Colonic mucosa (tissue), 4 donors: ENCODE data around the gene TFAP2D. TPM values are rescaled to one million over a fixed set of nuclear protein-coding genes. Genes with fewer than 3 reads are reported as not detected.

Experiments used
- DNase-seq: peaks from one replicate; pipeline ENCODE4 v3.0.0-alpha.2; 2020
- H3K27ac ChIP-seq: fragments of 200-600 bp; one replicate; pipeline ENCODE4 v1.8.0; 2021
- H3K27me3 ChIP-seq: fragments of 200-600 bp; one replicate; pipeline ENCODE4 v1.8.0; 2021
- H3K36me3 ChIP-seq: fragments of 200-600 bp; one replicate; pipeline ENCODE4 v1.8.0; 2021
- H3K4me1 ChIP-seq: fragments of 200-600 bp; one replicate; pipeline ENCODE4 v1.8.0; 2021; ENCODE audit warnings: mild to moderate bottlenecking
- H3K4me3 ChIP-seq: fragments of 200-600 bp; one replicate; pipeline ENCODE4 v1.8.0; 2021
- H3K9ac ChIP-seq, 2 donors: one replicate each; pipeline ENCODE4 v1.7.0; 2013; ENCODE audit warnings: control low read depth in 2 of 2, low read depth in 2 of 2, low read length in 2 of 2
- H3K9me3 ChIP-seq: fragments of 200-600 bp; one replicate; pipeline ENCODE4 v1.8.0; 2021
- CTCF ChIP-seq: fragments of 200-600 bp; IDR thresholded peaks from one replicate; pipeline ENCODE4 v1.8.0; 2022; ENCODE audit warnings: antibody characterized with exemption, mild to moderate bottlenecking
- intact Hi-C: fragments of 100-400 bp; cut with DNase I; formaldehyde crosslinking; loops from one replicate; pipeline ENCODE4 v1.14.1; 2022
- total RNA-seq, 2 donors: library from RNA; stranded (reverse); fragmentation: NEBNext Ultra II Directional in 1 of 2; extraction: Animal tissue kit (Norgen Biotek cat#: 25700) in 1 of 2; gene quantifications; one replicate each; pipeline ENCODE4 v1.2.1, GENCODE V29; 2021
- donor health status: healthy.
- donor health status: DM: no; HTN: no; CAD: no.
- donor health status: DM: no; HTN: no; CAD: no.

Gene TFAP2D
- total RNA-seq, 2 donors from 2014 or later: not detected

GRCh38 chr6:50818673-50819072 lies 105.3 kb downstream of the TFAP2D start, which contains the start of gene TFAP2B:
Gene TFAP2B (plus strand): TSS chr6:50818871. CDS start chr6:50818892, 21 bp downstream.
- TF ChIP-seq CTCF: no peak

GRCh38 chr6:50819466-50819903 lies 106.2 kb downstream of the TFAP2D start:
- H3K27ac ChIP-seq: no peak overlapping the region
- H3K36me3 ChIP-seq: no peaks in the 10 kb centered on the region
- H3K9ac ChIP-seq: no peak overlapping the region
- no peak for DNase-seq
- peaks cover 75% of the 10 kb centered on the region for H3K27me3 ChIP-seq
- no peaks in the 10 kb centered on the region for H3K9me3 ChIP-seq
- intact Hi-C loops: loop anchor here (5.0 to 10.0 kb wide), 6 partner anchors 535 to 1205 kb away; no protein-coding TSS in a partner anchor
- no peak overlapping the region for H3K4me3 ChIP-seq
- TF ChIP-seq CTCF: no peak
- no peaks in the 10 kb centered on the region for H3K4me1 ChIP-seq

More at GRCh38 chr6:50818673-50819072, 105.3 kb downstream of the TFAP2D start, which contains the start of gene TFAP2B:
- H3K36me3 ChIP-seq: no peaks in the 10 kb centered on the region
- no peak within 1 kb of the TSS for H3K27ac ChIP-seq
- peaks cover 67% of the 10 kb centered on the region for H3K27me3 ChIP-seq
- intact Hi-C loops: loop anchor here (5.0 to 10.0 kb wide), 6 partner anchors 536 to 1206 kb away; no protein-coding TSS in a partner anchor
- H3K9me3 ChIP-seq: no peaks in the 10 kb centered on the region
- DNase-seq: no peak
- no peak within 1 kb of the TSS for H3K9ac ChIP-seq
- H3K4me3 ChIP-seq: no peak within 1 kb of the TSS
- no peaks in the 10 kb centered on the region for H3K4me1 ChIP-seq

DNA sequence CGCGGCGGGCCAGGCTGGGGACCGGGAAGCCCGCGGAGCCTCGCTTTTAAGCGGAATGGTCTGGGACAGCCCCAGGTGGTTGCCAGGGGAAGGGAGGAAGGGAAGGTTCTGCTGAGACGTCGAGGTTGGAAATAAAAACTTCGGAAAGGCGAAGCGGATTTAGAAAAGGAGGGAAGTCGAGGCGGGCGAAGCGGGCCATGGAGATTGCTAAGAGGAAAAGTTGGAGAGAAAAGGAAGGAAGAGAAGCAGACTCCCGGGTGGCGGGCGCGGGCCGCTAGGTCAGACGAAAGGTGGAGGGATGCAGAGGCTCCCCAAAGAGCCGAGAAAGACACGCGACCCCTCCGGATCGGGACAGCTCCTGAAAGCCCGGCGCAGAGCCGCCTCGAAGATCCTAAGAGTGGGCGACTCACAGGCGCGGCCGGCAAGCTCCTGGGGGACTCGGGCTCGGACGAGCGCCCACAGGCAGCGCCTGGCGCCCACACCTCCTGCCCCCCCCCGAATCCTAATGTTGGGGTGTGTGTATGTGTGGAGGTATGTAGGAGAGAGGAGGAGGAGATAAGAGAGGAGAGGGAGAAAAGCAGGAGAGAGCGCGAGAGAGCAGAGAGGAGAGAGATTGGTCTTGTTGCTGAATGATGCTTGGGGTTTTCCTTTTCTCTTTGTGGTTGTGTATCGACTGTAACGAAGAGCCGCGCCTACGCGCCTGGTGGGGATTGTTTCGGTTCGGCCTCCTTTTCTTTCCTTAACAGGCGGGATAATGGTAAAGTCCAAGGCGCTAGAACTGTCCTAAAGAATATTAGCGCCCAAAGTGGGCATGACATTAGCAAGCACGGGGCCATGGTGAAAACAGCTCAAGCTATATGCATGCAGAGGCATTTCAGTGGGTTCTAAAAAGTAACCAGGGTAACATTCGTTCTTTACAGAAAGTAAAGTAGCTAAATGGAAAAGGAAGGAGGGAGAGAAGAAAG lies 106.9 kb downstream of the TFAP2D start:
- Histone ChIP-seq H3K4me3 (no peak overlapping the region), H3K27me3 (peaks cover 76% of the 10 kb centered on the region), H3K36me3 (no peaks in the 10 kb centered on the region), H3K9me3 (no peaks in the 10 kb centered on the region), H3K27ac (no peak overlapping the region), H3K4me1 (no peaks in the 10 kb centered on the region), H3K9ac (no peak overlapping the region)
- no peak for TF ChIP-seq CTCF
- intact Hi-C loops: loop anchor here (5.0 to 10.0 kb wide), 6 partner anchors 535 to 1205 kb away; no protein-coding TSS in a partner anchor
- DNase-seq: no peak

DNA sequence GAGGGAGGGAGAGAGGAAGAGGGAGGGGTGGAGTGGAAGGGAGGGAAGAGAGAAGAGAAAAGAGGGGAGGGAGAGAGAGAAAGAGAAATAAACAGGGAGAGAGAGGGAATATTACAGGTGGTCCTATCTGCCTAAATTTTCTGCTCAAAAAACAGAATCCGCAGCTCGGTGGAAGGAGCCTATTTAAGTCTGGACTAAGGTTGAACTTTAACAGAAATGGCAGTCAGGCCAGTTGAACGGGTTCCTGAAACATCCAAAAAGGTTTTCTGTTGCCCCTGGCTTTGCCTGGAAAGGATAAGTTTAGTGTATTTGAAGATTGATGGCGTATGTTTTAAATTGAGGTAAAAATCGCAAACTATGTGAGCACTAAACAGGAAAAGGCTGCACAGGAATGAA lies 107.5 kb downstream of the TFAP2D start:
- no peaks in the 10 kb centered on the region for H3K4me1 ChIP-seq
- no peak for TF ChIP-seq CTCF
- no peak overlapping the region for H3K4me3 ChIP-seq
- H3K36me3 ChIP-seq: no peaks in the 10 kb centered on the region
- DNase-seq: no peak
- H3K9ac ChIP-seq: no peak overlapping the region
- H3K9me3 ChIP-seq: no peaks in the 10 kb centered on the region
- H3K27ac ChIP-seq: no peak overlapping the region
- intact Hi-C loops: no loop called here
- peaks cover 83% of the 10 kb centered on the region for H3K27me3 ChIP-seq

DNA sequence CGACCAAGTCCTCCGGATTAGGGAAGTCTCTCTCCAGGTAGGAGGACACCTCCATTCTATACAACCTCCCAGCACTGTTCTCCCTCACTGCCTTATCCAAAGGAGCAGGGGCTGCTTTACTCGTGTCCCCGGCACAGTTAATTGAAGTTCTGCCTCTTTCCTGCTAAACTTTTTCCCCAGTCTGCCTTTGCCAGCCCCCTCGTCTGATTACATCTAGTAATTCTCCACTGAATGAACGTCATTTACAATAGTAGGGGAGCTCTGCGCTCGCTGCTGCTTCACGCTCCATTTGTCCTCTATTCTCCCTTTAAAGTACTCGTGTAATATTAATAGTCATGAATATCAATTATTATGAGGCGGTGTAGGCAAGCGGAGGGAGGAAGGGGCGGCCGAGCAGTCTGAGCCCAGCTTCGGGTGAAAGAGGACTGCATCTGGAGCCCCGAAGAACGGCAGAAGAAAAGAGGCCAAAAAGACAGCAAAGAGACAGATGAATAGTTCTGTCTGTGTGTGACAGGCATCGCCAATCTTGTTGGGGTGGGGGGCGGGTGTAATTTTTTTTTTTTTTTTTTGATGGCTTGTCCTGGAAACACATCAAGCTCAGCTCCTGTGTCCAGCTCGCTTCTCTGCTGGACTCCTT lies 108.2 kb downstream of the TFAP2D start:
- Histone ChIP-seq H3K36me3 (no peaks in the 10 kb centered on the region), H3K4me1 (no peaks in the 10 kb centered on the region), H3K4me3 (no peak overlapping the region), H3K27me3 (peaks cover 89% of the 10 kb centered on the region), H3K9me3 (no peaks in the 10 kb centered on the region), H3K9ac (no peak overlapping the region), H3K27ac (no peak overlapping the region)
- intact Hi-C loops: no loop called here
- TF ChIP-seq CTCF: no peak
- no peak for DNase-seq
